ENCODE measurements around the gene LRCOL1.

GRCh38 chr12:132635076-132635955 is 24.9 kb upstream of the LRCOL1 start:
- TF ChIP-seq CTCF (IDR thresholded peaks at IDR 0.05) (no peak), POLR2A (IDR thresholded peaks at IDR 0.05) (no peak)

Measured in stomach (tissue), 4 donors.